GM12878 (cell line): ENCODE measurements around the gene SPATA25.

Experiments used
- MYC ChIP-seq: IDR thresholded peaks from 2 replicates; pipeline ENCODE4 v1.6.1; 2011; ENCODE audit warnings: mild to moderate bottlenecking, low read length, moderate library complexity, inconsistent platforms; ENCODE audit not compliant: insufficient read depth, insufficient replicate concordance, insufficient read length, severe bottlenecking
- NBN ChIP-seq: fragments of 450-650 bp; IDR thresholded peaks from 2 replicates; pipeline ENCODE4 v1.6.1; 2016
- RAD51 ChIP-seq: fragments of 450-650 bp; IDR thresholded peaks from 2 replicates; pipeline ENCODE4 v1.6.1; 2016; ENCODE audit warnings: moderate library complexity, mild to moderate bottlenecking, inconsistent platforms
- SUPT20H ChIP-seq: IDR thresholded peaks from 2 replicates; pipeline ENCODE4 v1.6.1; 2011; ENCODE audit warnings: low read depth, mild to moderate bottlenecking, low read length, moderate library complexity, borderline replicate concordance; ENCODE audit not compliant: control insufficient read depth
- TF ChIP-seq, protein P1 (sequence below), 3 experiments: IDR thresholded peaks in 2 of 3; conservative IDR thresholded peaks in 1 of 3; 2 replicates each; pipeline ENCODE4 v1.5.1; 2011; ENCODE audit warnings: low read depth in 3 of 3, low read length in 3 of 3, mild to moderate bottlenecking in 3 of 3, control low read depth in 2 of 3, moderate library complexity in 2 of 3, inconsistent platforms in 1 of 3, mixed read lengths in 1 of 3; ENCODE audit not compliant: control insufficient read depth in 2 of 3, insufficient read depth in 1 of 3; ENCODE audit errors: extremely low read depth in 1 of 3
- TF ChIP-seq, protein P2 (sequence below): IDR thresholded peaks from 2 replicates; pipeline ENCODE4 v1.6.1; 2012; ENCODE audit warnings: mild to moderate bottlenecking, low read depth, low read length

DNA sequence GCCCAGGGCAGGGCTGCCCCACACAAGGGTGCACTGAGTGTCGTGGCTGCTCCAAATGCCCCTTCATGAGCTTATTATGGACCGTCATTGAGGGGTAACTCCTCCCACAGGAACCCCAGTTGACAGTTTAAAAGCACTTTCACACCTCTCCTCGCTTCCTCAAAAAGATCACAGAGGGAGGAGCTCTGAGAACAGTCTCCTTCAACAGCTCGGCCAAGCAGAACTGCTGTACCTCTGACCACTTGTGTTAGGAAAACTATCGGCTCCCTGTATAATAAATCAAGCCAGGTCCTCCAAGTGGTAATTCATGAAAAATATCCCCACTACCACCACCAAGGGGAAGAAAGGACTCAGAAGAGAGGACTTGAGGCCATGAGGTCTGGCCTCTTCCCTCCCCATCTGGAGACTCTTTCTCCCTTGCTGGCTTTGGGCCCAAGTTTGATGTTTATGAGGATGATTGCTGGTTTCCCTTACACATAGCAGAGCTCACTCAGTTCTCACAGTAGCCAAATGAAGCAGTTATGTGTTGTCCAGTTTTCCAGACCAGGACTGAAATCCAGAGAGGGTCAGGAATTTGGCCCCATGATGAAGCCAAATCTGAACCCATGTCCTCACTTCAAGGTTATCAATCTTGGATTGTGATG lies 45.1 kb downstream of the SPATA25 start:
- TF ChIP-seq, protein P1, sequence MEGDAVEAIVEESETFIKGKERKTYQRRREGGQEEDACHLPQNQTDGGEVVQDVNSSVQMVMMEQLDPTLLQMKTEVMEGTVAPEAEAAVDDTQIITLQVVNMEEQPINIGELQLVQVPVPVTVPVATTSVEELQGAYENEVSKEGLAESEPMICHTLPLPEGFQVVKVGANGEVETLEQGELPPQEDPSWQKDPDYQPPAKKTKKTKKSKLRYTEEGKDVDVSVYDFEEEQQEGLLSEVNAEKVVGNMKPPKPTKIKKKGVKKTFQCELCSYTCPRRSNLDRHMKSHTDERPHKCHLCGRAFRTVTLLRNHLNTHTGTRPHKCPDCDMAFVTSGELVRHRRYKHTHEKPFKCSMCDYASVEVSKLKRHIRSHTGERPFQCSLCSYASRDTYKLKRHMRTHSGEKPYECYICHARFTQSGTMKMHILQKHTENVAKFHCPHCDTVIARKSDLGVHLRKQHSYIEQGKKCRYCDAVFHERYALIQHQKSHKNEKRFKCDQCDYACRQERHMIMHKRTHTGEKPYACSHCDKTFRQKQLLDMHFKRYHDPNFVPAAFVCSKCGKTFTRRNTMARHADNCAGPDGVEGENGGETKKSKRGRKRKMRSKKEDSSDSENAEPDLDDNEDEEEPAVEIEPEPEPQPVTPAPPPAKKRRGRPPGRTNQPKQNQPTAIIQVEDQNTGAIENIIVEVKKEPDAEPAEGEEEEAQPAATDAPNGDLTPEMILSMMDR (IDR thresholded peaks at IDR 0.05 in 2 of 3, conservative IDR thresholded peaks at IDR 0.05 in 1 of 3; ENCODE audit: control insufficient read depth in 2 of 3, extremely low read depth in 1 of 3, insufficient read depth in 1 of 3, low read depth in 3 of 3, low read length in 3 of 3): no peak
- TF ChIP-seq, protein P2, sequence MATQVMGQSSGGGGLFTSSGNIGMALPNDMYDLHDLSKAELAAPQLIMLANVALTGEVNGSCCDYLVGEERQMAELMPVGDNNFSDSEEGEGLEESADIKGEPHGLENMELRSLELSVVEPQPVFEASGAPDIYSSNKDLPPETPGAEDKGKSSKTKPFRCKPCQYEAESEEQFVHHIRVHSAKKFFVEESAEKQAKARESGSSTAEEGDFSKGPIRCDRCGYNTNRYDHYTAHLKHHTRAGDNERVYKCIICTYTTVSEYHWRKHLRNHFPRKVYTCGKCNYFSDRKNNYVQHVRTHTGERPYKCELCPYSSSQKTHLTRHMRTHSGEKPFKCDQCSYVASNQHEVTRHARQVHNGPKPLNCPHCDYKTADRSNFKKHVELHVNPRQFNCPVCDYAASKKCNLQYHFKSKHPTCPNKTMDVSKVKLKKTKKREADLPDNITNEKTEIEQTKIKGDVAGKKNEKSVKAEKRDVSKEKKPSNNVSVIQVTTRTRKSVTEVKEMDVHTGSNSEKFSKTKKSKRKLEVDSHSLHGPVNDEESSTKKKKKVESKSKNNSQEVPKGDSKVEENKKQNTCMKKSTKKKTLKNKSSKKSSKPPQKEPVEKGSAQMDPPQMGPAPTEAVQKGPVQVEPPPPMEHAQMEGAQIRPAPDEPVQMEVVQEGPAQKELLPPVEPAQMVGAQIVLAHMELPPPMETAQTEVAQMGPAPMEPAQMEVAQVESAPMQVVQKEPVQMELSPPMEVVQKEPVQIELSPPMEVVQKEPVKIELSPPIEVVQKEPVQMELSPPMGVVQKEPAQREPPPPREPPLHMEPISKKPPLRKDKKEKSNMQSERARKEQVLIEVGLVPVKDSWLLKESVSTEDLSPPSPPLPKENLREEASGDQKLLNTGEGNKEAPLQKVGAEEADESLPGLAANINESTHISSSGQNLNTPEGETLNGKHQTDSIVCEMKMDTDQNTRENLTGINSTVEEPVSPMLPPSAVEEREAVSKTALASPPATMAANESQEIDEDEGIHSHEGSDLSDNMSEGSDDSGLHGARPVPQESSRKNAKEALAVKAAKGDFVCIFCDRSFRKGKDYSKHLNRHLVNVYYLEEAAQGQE: no peak
- no peak for TF ChIP-seq NBN
- no peak for TF ChIP-seq MYC
- no peak for TF ChIP-seq SUPT20H
- TF ChIP-seq RAD51: no peak
